Measurements from ENCODE around the gene MED12L. TPM values are rescaled to one million over a fixed set of nuclear protein-coding genes. Genes with fewer than 3 reads are reported as not detected.

Gene MED12L
- polyA plus RNA-seq, 1 of the 3 experiments (the other 2 are of a cell fraction): 0.03 TPM

DNA sequence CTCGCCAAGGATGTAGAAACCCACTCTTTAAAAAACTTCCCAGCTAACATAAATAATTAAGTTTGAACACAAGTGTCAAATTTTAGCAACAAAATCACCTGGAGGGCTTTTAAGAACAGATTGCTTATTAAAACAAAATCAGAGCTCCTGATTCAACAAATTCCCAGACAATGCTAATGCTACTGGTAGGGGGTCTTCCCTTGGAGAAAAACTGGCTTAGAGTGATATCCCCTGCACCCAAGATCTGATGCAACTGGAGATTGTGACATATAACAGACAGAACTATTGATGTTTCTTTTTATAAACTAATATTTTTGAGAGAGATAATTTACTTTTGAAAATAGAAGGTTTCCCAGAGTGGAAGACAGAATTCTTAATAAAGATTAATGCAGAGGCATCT, 355.5 kb downstream of the MED12L start (continued):
- no peak for TF ChIP-seq FOXJ3 (CRISPR knock-in tag; IDR thresholded peaks at IDR 0.05)

- no peaks in the 10 kb centered on the region for H4K20me1 ChIP-seq (ENCODE audit: insufficient read depth)
- CTCF ChIA-PET: interaction anchor here (0.8 kb wide), 1 partner anchor 395 kb away, joined by 3 read pairs; no protein-coding TSS in a partner anchor
- H3K27me3 ChIP-seq (ENCODE audit: insufficient read depth): no peaks in the 10 kb centered on the region; the same call in 1 of the 2 replicates
- no peaks in the 10 kb centered on the region for H3K9me3 ChIP-seq
- H3K9ac ChIP-seq: no peak overlapping the region
- H3K79me2 ChIP-seq (ENCODE audit: insufficient read depth): no peaks in the 10 kb centered on the region
- no peak overlapping the region for H2AFZ ChIP-seq (ENCODE audit: low read depth)
- no peaks in the 10 kb centered on the region for H3F3A ChIP-seq (replicated peaks; ENCODE audit: insufficient read depth)
- H3K36me3 ChIP-seq (replicated peaks in 1 of 2; ENCODE audit: control insufficient read depth in 1 of 2, insufficient read depth in 2 of 2, low read length in 1 of 2): peaks cover 0 to 9% of the 10 kb centered on the region in 2 experiments
- H3K27ac ChIP-seq (ENCODE audit: low read depth in 2 of 2, low read length in 1 of 2): no peak overlapping the region
- H3K9me2 ChIP-seq: no peaks in the 10 kb centered on the region
- H3K4me3 ChIP-seq (ENCODE audit: low read depth in 2 of 2, low read length in 1 of 2): no peak overlapping the region
- no peak for DNase-seq
- H3K4me1 ChIP-seq (ENCODE audit: control insufficient read depth in 1 of 2, insufficient read depth in 2 of 2, low read depth in 1 of 2, low read length in 1 of 2): no peaks in the 10 kb centered on the region
- POLR2A ChIA-PET: no interaction called here
- no peak overlapping the region for H3K4me2 ChIP-seq
- TF ChIP-seq, protein P1, sequence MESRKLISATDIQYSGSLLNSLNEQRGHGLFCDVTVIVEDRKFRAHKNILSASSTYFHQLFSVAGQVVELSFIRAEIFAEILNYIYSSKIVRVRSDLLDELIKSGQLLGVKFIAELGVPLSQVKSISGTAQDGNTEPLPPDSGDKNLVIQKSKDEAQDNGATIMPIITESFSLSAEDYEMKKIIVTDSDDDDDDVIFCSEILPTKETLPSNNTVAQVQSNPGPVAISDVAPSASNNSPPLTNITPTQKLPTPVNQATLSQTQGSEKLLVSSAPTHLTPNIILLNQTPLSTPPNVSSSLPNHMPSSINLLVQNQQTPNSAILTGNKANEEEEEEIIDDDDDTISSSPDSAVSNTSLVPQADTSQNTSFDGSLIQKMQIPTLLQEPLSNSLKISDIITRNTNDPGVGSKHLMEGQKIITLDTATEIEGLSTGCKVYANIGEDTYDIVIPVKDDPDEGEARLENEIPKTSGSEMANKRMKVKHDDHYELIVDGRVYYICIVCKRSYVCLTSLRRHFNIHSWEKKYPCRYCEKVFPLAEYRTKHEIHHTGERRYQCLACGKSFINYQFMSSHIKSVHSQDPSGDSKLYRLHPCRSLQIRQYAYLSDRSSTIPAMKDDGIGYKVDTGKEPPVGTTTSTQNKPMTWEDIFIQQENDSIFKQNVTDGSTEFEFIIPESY (IDR thresholded peaks at IDR 0.05; ENCODE audit: borderline replicate concordance, low read depth): no peak
- TF ChIP-seq POLR2AphosphoS5 (IDR thresholded peaks at IDR 0.05; ENCODE audit: low read depth, low read length) (no peak), REST (IDR thresholded peaks at IDR 0.05; ENCODE audit: low read depth, low read length) (peak; percentile 94), YY1 (IDR thresholded peaks at IDR 0.05; ENCODE audit: low read depth) (no peak)
- WGBS (ENCODE audit: low lambda C conversion rate): 60% methylated on average over 7 of the region's 7 CpGs
These were observed 358.1 kb downstream of the MED12L start for GRCh38 chr3:151443583-151443982.

- H3K27ac ChIP-seq (ENCODE audit: low read depth in 2 of 2, low read length in 1 of 2): no peak overlapping the region
- TF ChIP-seq CHD2 (IDR thresholded peaks at IDR 0.05; ENCODE audit: low read length, partially characterized antibody): no peak
- TF ChIP-seq CTCF (IDR thresholded peaks at IDR 0.05): no peak
- TF ChIP-seq RCOR1 (IDR thresholded peaks at IDR 0.05; ENCODE audit: low read length): no peak
- TF ChIP-seq FOSL2 (IDR thresholded peaks at IDR 0.05; ENCODE audit: borderline replicate concordance, low read depth): no peak
- TF ChIP-seq, protein P2, sequence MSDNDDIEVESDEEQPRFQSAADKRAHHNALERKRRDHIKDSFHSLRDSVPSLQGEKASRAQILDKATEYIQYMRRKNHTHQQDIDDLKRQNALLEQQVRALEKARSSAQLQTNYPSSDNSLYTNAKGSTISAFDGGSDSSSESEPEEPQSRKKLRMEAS (IDR thresholded peaks at IDR 0.05; ENCODE audit: low read depth): no peak
- TF ChIP-seq TCF12 (IDR thresholded peaks at IDR 0.05): no peak
- TF ChIP-seq JUND (IDR thresholded peaks at IDR 0.05): no peak
- TF ChIP-seq, protein P3, sequence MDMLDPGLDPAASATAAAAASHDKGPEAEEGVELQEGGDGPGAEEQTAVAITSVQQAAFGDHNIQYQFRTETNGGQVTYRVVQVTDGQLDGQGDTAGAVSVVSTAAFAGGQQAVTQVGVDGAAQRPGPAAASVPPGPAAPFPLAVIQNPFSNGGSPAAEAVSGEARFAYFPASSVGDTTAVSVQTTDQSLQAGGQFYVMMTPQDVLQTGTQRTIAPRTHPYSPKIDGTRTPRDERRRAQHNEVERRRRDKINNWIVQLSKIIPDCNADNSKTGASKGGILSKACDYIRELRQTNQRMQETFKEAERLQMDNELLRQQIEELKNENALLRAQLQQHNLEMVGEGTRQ (IDR thresholded peaks at IDR 0.05; ENCODE audit: borderline replicate concordance, low read depth, low read length): no peak
- no peak for TF ChIP-seq NFIC (IDR thresholded peaks at IDR 0.05; ENCODE audit: borderline replicate concordance)
- TF ChIP-seq EP300 (IDR thresholded peaks at IDR 0.05; ENCODE audit: borderline replicate concordance in 1 of 2, low read depth in 1 of 2, low read length in 1 of 2): no peak
- TF ChIP-seq MEF2A (IDR thresholded peaks at IDR 0.05; ENCODE audit: borderline replicate concordance, low read depth): no peak
These were observed 360.0 kb downstream of the MED12L start for GRCh38 chr3:151445273-151446001.

More at GRCh38 chr3:151445273-151446001, 360.0 kb downstream of the MED12L start:
- no peak for DNase-seq
- H3K4me3 ChIP-seq (ENCODE audit: low read depth in 2 of 2, low read length in 1 of 2): no peak overlapping the region
- H3F3A ChIP-seq (replicated peaks; ENCODE audit: insufficient read depth): no peaks in the 10 kb centered on the region
- ChIA-PET POLR2A (no interaction called here), CTCF (no interaction called here)
- no peaks in the 10 kb centered on the region for H3K79me2 ChIP-seq (ENCODE audit: insufficient read depth)
- H3K4me1 ChIP-seq (ENCODE audit: control insufficient read depth in 1 of 2, insufficient read depth in 2 of 2, low read depth in 1 of 2, low read length in 1 of 2): no peaks in the 10 kb centered on the region
- H4K20me1 ChIP-seq (ENCODE audit: insufficient read depth): no peaks in the 10 kb centered on the region
- no peaks in the 10 kb centered on the region; the same call in 1 of the 2 replicates for H3K27me3 ChIP-seq (ENCODE audit: insufficient read depth)
- H3K9ac ChIP-seq: no peak overlapping the region
- no peaks in the 10 kb centered on the region for H3K9me2 ChIP-seq
- no peak overlapping the region for H3K4me2 ChIP-seq
- peaks cover 0 to 9% of the 10 kb centered on the region in 2 experiments for H3K36me3 ChIP-seq (replicated peaks in 1 of 2; ENCODE audit: control insufficient read depth in 1 of 2, insufficient read depth in 2 of 2, low read length in 1 of 2)
- no peak overlapping the region for H2AFZ ChIP-seq (ENCODE audit: low read depth)
- 28% methylated on average over 5 of the region's 5 CpGs for WGBS (ENCODE audit: low lambda C conversion rate)
- H3K9me3 ChIP-seq: no peaks in the 10 kb centered on the region

Data from SK-N-SH (cell line).